GM19351 (cell line): Measurements from ENCODE around the gene MTF1.
A peak's percentile ranks its signal among the peaks of the same experiment; 100 is the strongest.
"Not testable (repeated sequence)": the region's sequence is repeated elsewhere in the genome, so short reads cannot be mapped to it uniquely, and the experiment has no call there.

Source experiments
- ATAC-seq: cut with Tn5 transposase; IDR thresholded peaks from one replicate; pipeline ENCODE4 v1.9.1; 2021; ENCODE audit warnings: mild to moderate bottlenecking, moderate library complexity; ENCODE audit not compliant: unreplicated experiment

MTF1 gene

GRCh38 chr1:37859507-37860345 is at the start of gene MTF1:
TSS of gene MTF1 (minus strand) at chr1:37859592. CDS start at chr1:37857658, 1,934 bp downstream.
- ATAC-seq = peak; percentile 93

- ATAC-seq = not testable (repeated sequence)
Measured at GRCh38 chr1:37908531-37908930, 49.1 kb upstream of the MTF1 start.

GRCh38 chr1:37907416-37908125 is 48.2 kb upstream of the MTF1 start:
- ATAC-seq = not testable (repeated sequence)

GRCh38 chr1:37906591-37906990 is 47.2 kb upstream of the MTF1 start:
- ATAC-seq = not testable (repeated sequence)

GRCh38 chr1:37905727-37906126 is 46.3 kb upstream of the MTF1 start:
- ATAC-seq = no peak

GRCh38 chr1:37903921-37904320 is 44.5 kb upstream of the MTF1 start:
- not testable (repeated sequence) for ATAC-seq

GRCh38 chr1:37902983-37903382 is 43.6 kb upstream of the MTF1 start:
- ATAC-seq = no peak

GRCh38 chr1:37901893-37902225 is 42.5 kb upstream of the MTF1 start:
- ATAC-seq = no peak

GRCh38 chr1:37901191-37901892 is 42.0 kb upstream of the MTF1 start:
- no peak for ATAC-seq

GRCh38 chr1:37897563-37897962 is 38.2 kb upstream of the MTF1 start:
- ATAC-seq = not testable (repeated sequence)

- ATAC-seq = no peak
Measured at GRCh38 chr1:37893673-37894072, 34.3 kb upstream of the MTF1 start.

- ATAC-seq = no peak
Measured at GRCh38 chr1:37892151-37893047, 33.0 kb upstream of the MTF1 start.

GRCh38 chr1:37890378-37891014 is 31.1 kb upstream of the MTF1 start:
- no peak for ATAC-seq

- ATAC-seq = no peak
Measured at GRCh38 chr1:37888022-37888700, 28.8 kb upstream of the MTF1 start.

GRCh38 chr1:37884145-37884544 is 24.8 kb upstream of the MTF1 start:
- ATAC-seq = no peak

- ATAC-seq = no peak
Measured at GRCh38 chr1:37883671-37884070, 24.3 kb upstream of the MTF1 start.

- ATAC-seq = no peak
Measured at GRCh38 chr1:37879865-37880264, 20.5 kb upstream of the MTF1 start.

GRCh38 chr1:37878071-37878470 is 18.7 kb upstream of the MTF1 start:
- ATAC-seq = no peak

GRCh38 chr1:37875833-37876232 is 16.4 kb upstream of the MTF1 start:
- no peak for ATAC-seq

GRCh38 chr1:37872692-37873091 is 13.3 kb upstream of the MTF1 start:
- no peak for ATAC-seq
